Stimulated activated CD4-positive, alpha-beta T cell treated with anti-CD3 and anti-CD28 coated beads, TNF-alpha, amount 100 ng/mL, for 48 hours (primary cell): ENCODE measurements around the gene SAMM50.
A peak's percentile ranks its signal among the peaks of the same experiment; 100 is the strongest.
"Not testable (repeated sequence)": the region's sequence is repeated elsewhere in the genome, so short reads cannot be mapped to it uniquely, and the experiment has no call there.

Experiments used
- DNase-seq, 3 donors: peaks; one replicate each; pipeline ENCODE4 v3.0.0-alpha.2; 2020; ENCODE audit warnings: low read depth in 3 of 3

SAMM50 gene

GRCh38 chr22:44000123-44000522 is 44.9 kb downstream of the SAMM50 start:
- no peak for DNase-seq

DNA sequence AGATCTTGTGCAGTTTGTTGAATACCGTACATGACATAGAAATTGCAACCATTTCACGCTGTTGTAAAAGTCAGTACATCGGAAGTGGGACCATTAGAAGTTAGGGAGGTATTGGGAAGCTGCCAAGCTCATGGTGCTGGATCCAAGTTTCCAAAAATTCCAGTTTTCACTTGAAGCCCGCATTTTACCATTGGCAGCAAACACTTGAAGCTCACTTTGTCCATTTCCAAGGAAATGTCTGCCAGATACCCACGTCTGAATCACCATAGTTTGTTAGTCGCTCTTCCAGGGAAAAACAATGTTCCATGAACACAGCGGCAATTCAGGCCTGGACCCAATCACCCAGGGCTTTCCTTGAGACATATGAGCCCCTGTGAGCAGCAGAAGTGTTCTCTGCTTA is 46.3 kb downstream of the SAMM50 start:
- DNase-seq = no peak

- DNase-seq = no peak
Measured at GRCh38 chr22:44002324-44002723, 47.1 kb downstream of the SAMM50 start.

- DNase-seq = no peak
Measured at GRCh38 chr22:44002997-44003396, 47.8 kb downstream of the SAMM50 start.

- DNase-seq = no peak
Measured at GRCh38 chr22:44003405-44004103, 48.3 kb downstream of the SAMM50 start.

DNA sequence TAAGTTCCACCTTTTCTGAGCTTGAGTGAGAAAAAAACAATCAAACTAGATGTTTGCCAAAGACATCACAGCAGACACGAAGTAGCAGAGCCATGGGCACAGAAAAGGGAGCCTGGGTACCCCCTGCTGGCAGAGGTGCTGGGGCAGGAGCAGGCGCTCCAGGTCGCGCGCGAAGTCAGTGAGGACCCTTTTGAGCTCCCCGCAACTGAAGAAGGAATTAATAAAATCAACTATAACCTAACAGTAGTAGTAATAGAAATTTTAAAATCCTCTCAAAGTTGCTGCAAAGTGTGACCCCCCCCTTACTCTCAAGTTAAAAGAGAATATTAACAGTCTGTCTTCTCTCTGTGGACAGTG is 48.8 kb downstream of the SAMM50 start:
- no peak for DNase-seq

DNA sequence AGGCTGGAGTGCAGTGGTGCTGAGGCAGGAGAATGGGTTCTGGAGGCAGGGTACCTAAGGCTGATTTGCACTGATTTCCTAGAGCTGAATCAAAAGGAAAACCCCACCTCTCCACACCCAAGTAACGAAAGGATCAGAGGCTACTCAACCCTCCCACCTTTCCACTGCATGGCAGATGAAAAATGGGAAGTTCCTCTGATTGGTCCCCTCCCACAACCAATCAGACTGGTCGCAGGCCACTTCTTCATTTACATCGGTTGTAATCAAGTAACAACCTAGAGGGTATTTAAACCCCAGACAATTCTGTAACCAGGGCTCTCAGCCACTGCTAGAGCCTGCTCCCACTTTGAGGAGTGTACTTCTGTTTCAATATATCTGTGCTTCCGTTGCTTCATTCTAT is 50.3 kb downstream of the SAMM50 start:
- no peak for DNase-seq

DNA sequence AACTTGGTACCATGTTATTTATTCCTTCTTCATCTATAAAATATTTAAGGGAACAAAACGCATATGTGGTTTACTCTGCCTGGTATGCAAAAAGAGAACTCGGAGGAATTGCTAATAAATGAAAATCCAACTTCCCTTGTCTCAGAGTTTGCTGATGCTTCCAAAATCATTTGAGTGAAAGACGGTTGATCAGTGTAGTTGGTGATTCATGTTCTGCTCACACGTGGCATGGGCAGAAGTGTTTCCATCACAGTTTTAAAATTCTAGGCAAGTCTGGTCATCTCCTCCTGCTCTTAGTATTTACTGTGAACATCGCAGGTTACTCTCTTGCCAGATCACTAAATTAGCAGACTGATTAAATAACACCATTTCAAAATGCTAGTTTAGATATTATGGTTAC is 56.9 kb downstream of the SAMM50 start:
- no peak for DNase-seq

GRCh38 chr22:44012591-44012990 is 57.3 kb downstream of the SAMM50 start:
- DNase-seq = no peak

DNA sequence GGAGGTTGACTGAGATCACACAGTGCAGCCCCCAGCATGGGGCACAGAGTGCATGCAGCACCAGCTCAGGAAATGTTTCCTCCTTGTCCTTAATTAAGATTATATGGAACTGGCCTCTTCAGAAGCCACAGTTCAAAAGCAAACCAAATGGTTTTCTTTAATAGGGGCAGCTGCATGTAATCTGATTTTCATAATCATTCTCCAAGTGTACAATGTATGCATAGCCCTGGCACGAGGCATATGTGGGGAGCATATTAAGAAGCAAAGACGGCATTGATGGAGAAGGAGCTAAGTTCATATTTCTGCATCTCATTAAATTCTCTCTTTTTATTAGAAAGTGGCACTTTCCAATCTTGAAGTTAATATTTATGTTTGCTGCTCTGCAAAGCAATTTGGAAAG is 59.0 kb downstream of the SAMM50 start:
- DNase-seq = no peak

- DNase-seq = not testable (repeated sequence)
Measured at GRCh38 chr22:44016586-44016985, 61.3 kb downstream of the SAMM50 start.

DNA sequence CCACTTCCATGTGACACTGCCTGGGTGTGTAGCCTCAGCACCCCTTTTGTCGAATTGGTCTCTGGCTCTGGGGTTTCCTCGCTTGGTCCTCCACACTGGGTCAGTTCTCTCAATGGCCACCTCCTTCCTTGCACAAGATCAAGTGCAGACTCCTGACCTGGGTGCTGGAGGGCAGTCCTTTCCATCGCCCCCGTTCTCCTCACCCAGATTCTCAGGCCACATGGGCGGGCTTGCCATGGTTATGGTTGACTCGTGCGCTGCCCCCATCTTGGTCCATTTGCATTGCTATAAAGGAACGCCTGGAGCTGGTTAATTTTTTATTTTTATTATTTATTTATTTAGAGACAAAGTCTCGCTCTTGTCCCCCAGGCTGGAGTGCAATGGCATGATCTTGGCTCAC is 63.4 kb downstream of the SAMM50 start:
- no peak for DNase-seq

DNA sequence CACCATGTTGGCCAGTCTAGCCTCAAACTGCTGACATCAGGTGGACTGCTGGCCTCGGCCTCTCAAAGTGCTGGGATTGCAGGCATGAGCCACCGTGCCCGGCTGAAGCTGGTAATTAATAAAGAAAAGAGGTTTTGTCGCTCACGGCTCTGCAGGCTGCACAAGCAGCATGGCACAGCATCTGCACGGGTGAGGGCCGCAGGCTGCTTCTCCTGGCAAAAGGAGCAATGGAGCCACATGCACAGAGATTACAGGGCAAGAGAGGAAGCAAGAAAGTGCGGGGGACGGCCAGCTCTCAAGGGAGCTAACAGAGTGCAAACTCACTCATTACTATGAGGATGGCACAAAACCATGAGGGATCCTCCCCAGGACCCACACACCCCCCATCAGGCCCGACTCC is 64.2 kb downstream of the SAMM50 start:
- no peak for DNase-seq

GRCh38 chr22:44019846-44020245 is 64.6 kb downstream of the SAMM50 start:
- DNase-seq = no peak

DNA sequence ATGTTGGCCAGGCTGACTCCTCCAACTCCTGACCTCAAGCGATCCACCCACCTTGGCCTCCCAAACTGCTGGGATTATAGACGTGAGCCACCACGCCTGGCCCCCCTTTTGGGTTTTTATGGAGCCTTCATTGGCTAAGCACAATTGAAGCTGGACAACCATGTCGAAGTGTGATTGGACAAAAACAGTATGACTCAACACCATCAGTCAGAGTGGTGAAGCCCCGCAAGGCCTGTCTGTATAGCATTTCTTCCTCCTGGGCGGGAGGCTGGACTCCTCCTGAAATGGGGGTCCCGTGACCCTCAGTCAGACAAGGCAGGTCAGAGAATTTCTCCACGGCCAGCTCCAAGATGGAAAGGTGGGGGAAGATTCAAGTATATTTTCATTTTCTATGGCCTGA is 65.7 kb downstream of the SAMM50 start:
- DNase-seq = no peak

- DNase-seq = peak in 1 of 3 donors; percentile 17
Measured at GRCh38 chr22:44023404-44024287, 68.4 kb downstream of the SAMM50 start.

GRCh38 chr22:44024288-44024921 is 69.2 kb downstream of the SAMM50 start, which contains the start of gene PARVB:
Gene PARVB (plus strand): TSS chr22:44024302. CDS start chr22:44024340, 38 bp downstream.
- peak in 2 of 3 donors; percentile 3 to 15 for DNase-seq

- no peak for DNase-seq
Measured at GRCh38 chr22:44025171-44026065, 70.2 kb downstream of the SAMM50 start.

GRCh38 chr22:44026066-44026629 is 70.9 kb downstream of the SAMM50 start:
- DNase-seq = no peak

DNA sequence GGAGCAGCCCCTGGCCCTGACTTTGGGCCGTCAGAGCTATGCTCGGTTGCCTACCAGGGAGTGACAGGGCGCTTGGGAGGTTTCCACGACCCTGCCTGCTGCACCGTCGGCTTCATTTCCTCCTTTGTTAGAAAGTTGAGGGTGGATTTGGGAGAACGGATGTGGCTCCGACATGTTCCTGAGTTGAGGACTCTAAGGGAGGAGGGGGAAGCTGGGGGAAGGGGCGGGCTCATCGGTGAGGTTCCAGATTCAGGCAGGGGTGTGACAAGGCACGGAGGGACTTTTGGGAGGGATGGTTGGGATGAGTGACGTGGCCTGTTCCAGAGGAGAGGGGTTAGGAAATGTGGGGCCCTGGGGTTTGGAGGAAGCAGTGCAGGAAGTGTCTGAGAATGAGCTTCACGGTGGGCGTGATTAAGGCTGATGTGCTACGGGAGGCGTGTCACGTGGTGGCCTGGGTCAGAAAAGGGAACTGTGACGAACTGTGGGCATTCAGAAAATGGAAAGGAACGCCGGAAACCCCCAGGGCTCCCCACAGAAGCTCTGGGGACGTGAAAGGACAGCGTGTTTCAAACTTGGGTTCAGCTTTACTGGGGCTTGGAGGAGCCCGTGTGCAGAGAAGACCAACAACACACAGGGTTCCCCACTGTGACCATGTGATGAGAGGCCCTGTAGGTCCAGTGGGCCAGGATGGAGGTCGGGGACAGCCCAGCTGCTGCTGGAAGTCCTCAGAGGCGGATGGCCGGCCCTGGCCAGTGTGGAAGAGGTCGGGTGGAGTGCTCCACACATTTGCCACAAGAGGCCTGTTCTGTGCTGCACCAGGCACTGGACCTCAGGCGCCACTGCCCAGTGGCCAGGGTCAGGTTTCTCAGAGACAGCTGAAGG is 71.6 kb downstream of the SAMM50 start:
- DNase-seq = peak; percentile 32 to 62 (median 54)
